CD4-positive, alpha-beta T cell treated with Interleukin-17A for 4 hours (primary cell): ENCODE measurements around the gene TM7SF2.
"Not testable (repeated sequence)": the region's sequence is repeated elsewhere in the genome, so short reads cannot be mapped to it uniquely, and the experiment has no call there.

Experiments used
- DNase-seq: peaks from one replicate; pipeline ENCODE4 v3.0.0-alpha.2; 2020; ENCODE audit warnings: mixed read lengths

TM7SF2 gene

GRCh38 chr11:65116370-65117205, 4.9 kb downstream of the TM7SF2 start:
- peak; percentile 65 for DNase-seq

- peak; percentile 100 for DNase-seq
These were observed 5.8 kb downstream of the TM7SF2 start, which contains the start of gene ZNHIT2 for GRCh38 chr11:65117206-65118096. TSS of gene ZNHIT2 (minus strand) at chr11:65117701. CDS start at chr11:65117653, 48 bp downstream.

GRCh38 chr11:65118097-65118837, 6.6 kb downstream of the TM7SF2 start:
- DNase-seq = no peak

GRCh38 chr11:65118891-65119669, 7.4 kb downstream of the TM7SF2 start:
- DNase-seq = not testable (repeated sequence)

- DNase-seq = no peak
These were observed 8.0 kb downstream of the TM7SF2 start for GRCh38 chr11:65119670-65119995.

- no peak for DNase-seq
These were observed 9.2 kb downstream of the TM7SF2 start for GRCh38 chr11:65120831-65121230.

GRCh38 chr11:65121447-65121864, 9.8 kb downstream of the TM7SF2 start:
- DNase-seq = peak; percentile 19

GRCh38 chr11:65121865-65122696, 10.4 kb downstream of the TM7SF2 start, which contains the start of the genes FAU and MRPL49:
TSS of gene FAU (minus strand) at chr11:65122134. CDS start at chr11:65121813, 321 bp downstream.
TSS of gene MRPL49 (plus strand) at chr11:65122321. CDS start at chr11:65122347, 26 bp downstream.
- DNase-seq = peak; percentile 99

- no peak for DNase-seq
These were observed 13.0 kb downstream of the TM7SF2 start for GRCh38 chr11:65124480-65125196.

- no peak for DNase-seq
These were observed 13.8 kb downstream of the TM7SF2 start for GRCh38 chr11:65125197-65126056.

- no peak for DNase-seq
These were observed 15.1 kb downstream of the TM7SF2 start for GRCh38 chr11:65126624-65127274.

GRCh38 chr11:65127473-65128181, 16.0 kb downstream of the TM7SF2 start:
- no peak for DNase-seq

- DNase-seq = no peak
These were observed 16.8 kb downstream of the TM7SF2 start for GRCh38 chr11:65128182-65129145.

- no peak for DNase-seq
These were observed 18.2 kb downstream of the TM7SF2 start for GRCh38 chr11:65129649-65130441.

- no peak for DNase-seq
These were observed 19.2 kb downstream of the TM7SF2 start for GRCh38 chr11:65130631-65131416.
